Upper lobe of left lung (tissue), 4 donors: ENCODE measurements around the gene ERGIC1.

Source experiments
- EP300 ChIP-seq, 4 donors: sonication (generic); formaldehyde crosslinking; IDR thresholded peaks; one replicate each; pipeline ENCODE4 v1.5.1; 2017; ENCODE audit warnings: antibody characterized with exemption in 4 of 4, control low read depth in 2 of 4
- POLR2A ChIP-seq, 4 donors: fragments of 450-650 bp; IDR thresholded peaks; one replicate each; pipeline ENCODE4 v1.5.1; 2016 to 2017; ENCODE audit warnings: antibody characterized with exemption in 4 of 4, mild to moderate bottlenecking in 2 of 4
- TF ChIP-seq, protein P1 (sequence below), 6 experiments: fragments of 450-650 bp in 4 of 6; fragments of 200-600 bp in 2 of 6; sonication (generic) in 2 of 6; IDR thresholded peaks; one replicate each; pipeline ENCODE4 v1.5.1; 2016 to 2019; ENCODE audit warnings: antibody characterized with exemption in 6 of 6

DNA sequence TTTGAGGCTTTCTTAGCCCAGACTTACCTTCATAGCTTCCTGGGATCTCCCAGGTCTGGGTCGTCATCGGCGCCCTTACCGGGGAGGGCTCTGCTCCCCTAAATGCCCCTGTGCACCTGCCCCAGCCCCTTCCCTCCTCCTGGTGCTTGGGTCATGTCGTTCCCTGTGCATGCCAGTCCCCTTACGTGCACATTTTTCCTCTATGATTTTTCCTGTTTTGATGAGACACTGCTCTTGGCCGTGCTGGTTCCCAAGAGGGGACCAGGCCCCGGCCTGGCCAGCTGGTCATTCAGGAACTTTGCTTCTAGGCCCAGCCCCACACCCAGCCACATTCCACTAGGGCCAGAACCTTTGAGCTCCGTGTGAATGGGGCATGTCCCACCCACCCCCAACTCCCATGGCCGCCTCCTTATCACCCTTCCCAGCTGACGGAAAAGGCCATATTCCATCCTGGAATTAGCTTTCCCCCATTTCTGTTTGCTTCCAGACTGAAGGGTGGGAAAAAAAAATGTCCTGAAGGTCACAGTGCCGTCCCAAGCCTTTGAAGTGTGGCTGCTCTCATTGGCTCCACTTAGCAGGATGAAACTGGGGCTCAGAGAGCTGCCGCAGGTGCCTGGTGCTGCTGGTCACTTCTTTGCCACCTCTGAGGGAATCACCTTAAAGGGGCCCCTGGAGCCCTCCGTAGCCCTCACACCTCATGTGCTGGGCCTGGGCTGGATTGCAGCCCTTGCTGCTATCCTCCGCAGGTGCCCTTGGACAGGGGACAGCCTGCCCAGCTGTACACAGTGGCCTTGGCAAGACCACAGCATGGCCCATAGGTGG is 25.1 kb downstream of the ERGIC1 start:
- TF ChIP-seq, protein P1, sequence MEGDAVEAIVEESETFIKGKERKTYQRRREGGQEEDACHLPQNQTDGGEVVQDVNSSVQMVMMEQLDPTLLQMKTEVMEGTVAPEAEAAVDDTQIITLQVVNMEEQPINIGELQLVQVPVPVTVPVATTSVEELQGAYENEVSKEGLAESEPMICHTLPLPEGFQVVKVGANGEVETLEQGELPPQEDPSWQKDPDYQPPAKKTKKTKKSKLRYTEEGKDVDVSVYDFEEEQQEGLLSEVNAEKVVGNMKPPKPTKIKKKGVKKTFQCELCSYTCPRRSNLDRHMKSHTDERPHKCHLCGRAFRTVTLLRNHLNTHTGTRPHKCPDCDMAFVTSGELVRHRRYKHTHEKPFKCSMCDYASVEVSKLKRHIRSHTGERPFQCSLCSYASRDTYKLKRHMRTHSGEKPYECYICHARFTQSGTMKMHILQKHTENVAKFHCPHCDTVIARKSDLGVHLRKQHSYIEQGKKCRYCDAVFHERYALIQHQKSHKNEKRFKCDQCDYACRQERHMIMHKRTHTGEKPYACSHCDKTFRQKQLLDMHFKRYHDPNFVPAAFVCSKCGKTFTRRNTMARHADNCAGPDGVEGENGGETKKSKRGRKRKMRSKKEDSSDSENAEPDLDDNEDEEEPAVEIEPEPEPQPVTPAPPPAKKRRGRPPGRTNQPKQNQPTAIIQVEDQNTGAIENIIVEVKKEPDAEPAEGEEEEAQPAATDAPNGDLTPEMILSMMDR (IDR thresholded peaks at IDR 0.05) = no peak
- no peak for TF ChIP-seq POLR2A (IDR thresholded peaks at IDR 0.05)
- peak in 2 of 4 donors; percentile 5 to 38 for TF ChIP-seq EP300 (IDR thresholded peaks at IDR 0.05)
